Esophagus muscularis mucosa (tissue), 4 donors: ENCODE results near the gene CLRN3. TPM values are rescaled to one million over a fixed set of nuclear protein-coding genes. Genes with fewer than 3 reads are reported as not detected.
A peak's percentile ranks its signal among the peaks of the same experiment; 100 is the strongest.

Experiments
- DNase-seq: peaks from one replicate; pipeline ENCODE4 v3.0.0-alpha.2; 2017; ENCODE audit errors: extremely low spot score
- H3K27ac ChIP-seq, 4 donors: fragments of 200-600 bp; sonication (generic); replicated peaks in 1 of 4; 1 replicate in 3 of 4; 2 replicates in 1 of 4; pipeline ENCODE4 v1.5.1; 2016 to 2019; ENCODE audit warnings: mild to moderate bottlenecking in 1 of 4
- H3K27me3 ChIP-seq, 4 donors: fragments of 200-600 bp; sonication (generic); one replicate each; pipeline versions ENCODE4 v1.5.1 to v1.6.0; 2016 to 2019
- H3K36me3 ChIP-seq, 4 donors: fragments of 200-600 bp; sonication (generic); one replicate each; pipeline ENCODE4 v1.5.1; 2016 to 2019
- H3K4me1 ChIP-seq, 4 donors: fragments of 200-600 bp; sonication (generic); one replicate each; pipeline ENCODE4 v1.5.1; 2016 to 2019
- H3K4me3 ChIP-seq, 4 donors: fragments of 200-600 bp; sonication (generic); 1 replicate in 2 of 4; 2 replicates in 2 of 4; pipeline ENCODE4 v1.5.1; 2016 to 2019; ENCODE audit warnings: mild to moderate bottlenecking in 4 of 4, moderate library complexity in 1 of 4
- H3K9me3 ChIP-seq, 4 donors: fragments of 200-600 bp; sonication (generic); 1 replicate in 3 of 4; 2 replicates in 1 of 4; pipeline ENCODE4 v1.5.1; 2016 to 2019
- EP300 ChIP-seq: sonication (generic); formaldehyde crosslinking; IDR thresholded peaks from one replicate; pipeline ENCODE4 v1.6.1; 2017; ENCODE audit warnings: antibody characterized with exemption
- POLR2A ChIP-seq: fragments of 450-650 bp; IDR thresholded peaks from one replicate; pipeline ENCODE4 v1.6.1; 2017; ENCODE audit warnings: antibody characterized with exemption, moderate library complexity, mild to moderate bottlenecking, low read depth
- POLR2AphosphoS5 ChIP-seq, 2 donors: sonication (generic); formaldehyde crosslinking; IDR thresholded peaks; one replicate each; pipeline ENCODE4 v1.6.1; 2017; ENCODE audit warnings: antibody characterized with exemption in 2 of 2
- WGBS: methylation state at CpG from one replicate; pipeline ENCODE4 v1.1.5; 2018; 5-methylcytosine and 5-hydroxymethylcytosine counted together
- intact Hi-C: fragments of 100-400 bp; cut with DNase I; formaldehyde crosslinking; loops from one replicate; pipeline ENCODE4 v1.15.1; 2023
- total RNA-seq, 4 donors: library from RNA; depleted of rRNA; stranded (reverse); fragments of >200 nt; gene quantifications; one replicate each; pipeline versions ENCODE4 v1.1.0 to v1.2.1, GENCODE V29; 2016
- TF ChIP-seq, protein P1 (sequence below), 3 experiments: fragments of 200-600 bp in 2 of 3; fragments of 450-650 bp in 1 of 3; sonication (generic) in 2 of 3; IDR thresholded peaks; one replicate each; pipeline ENCODE4 v1.5.1; 2017 to 2019; ENCODE audit warnings: antibody characterized with exemption in 3 of 3, mild to moderate bottlenecking in 2 of 3, moderate library complexity in 1 of 3

The CLRN3 gene
- total RNA-seq, 4 donors from 2014 or later = not detected

DNA sequence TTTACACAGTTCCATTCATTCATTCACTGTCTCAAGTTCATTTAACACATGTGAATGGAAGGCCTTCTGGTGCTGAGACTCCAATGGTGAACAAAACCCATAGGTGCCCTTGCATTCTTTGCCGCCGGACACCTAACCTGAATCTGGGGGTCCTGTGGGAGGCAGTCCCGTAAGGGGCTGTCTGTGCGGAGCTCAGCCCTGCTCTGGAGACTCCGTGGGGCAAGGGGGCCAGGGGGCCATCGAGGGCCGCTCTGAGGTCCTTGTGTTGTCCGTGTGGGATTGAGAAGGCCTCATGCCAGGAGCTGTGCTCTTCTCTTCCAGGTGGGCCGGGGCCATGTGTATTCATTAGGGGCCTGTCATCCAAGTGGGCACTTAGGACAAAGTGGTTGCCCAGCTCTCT is 29.5 kb upstream of the CLRN3 start:
- no peak for DNase-seq
- TF ChIP-seq POLR2A = no peak
- no peak for TF ChIP-seq EP300
- TF ChIP-seq POLR2AphosphoS5 (IDR thresholded peaks at IDR 0.05) = no peak
- TF ChIP-seq, protein P1, sequence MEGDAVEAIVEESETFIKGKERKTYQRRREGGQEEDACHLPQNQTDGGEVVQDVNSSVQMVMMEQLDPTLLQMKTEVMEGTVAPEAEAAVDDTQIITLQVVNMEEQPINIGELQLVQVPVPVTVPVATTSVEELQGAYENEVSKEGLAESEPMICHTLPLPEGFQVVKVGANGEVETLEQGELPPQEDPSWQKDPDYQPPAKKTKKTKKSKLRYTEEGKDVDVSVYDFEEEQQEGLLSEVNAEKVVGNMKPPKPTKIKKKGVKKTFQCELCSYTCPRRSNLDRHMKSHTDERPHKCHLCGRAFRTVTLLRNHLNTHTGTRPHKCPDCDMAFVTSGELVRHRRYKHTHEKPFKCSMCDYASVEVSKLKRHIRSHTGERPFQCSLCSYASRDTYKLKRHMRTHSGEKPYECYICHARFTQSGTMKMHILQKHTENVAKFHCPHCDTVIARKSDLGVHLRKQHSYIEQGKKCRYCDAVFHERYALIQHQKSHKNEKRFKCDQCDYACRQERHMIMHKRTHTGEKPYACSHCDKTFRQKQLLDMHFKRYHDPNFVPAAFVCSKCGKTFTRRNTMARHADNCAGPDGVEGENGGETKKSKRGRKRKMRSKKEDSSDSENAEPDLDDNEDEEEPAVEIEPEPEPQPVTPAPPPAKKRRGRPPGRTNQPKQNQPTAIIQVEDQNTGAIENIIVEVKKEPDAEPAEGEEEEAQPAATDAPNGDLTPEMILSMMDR (IDR thresholded peaks at IDR 0.05) = no peak
- H3K4me3 ChIP-seq = no peak overlapping the region
- intact Hi-C loops = no loop called here
- WGBS = 100% methylated on average over 1 of the region's 9 CpGs
- H3K4me1 ChIP-seq = peaks cover 32 to 54% (median 42%) of the 10 kb centered on the region in 4 donors
- H3K36me3 ChIP-seq = no peaks in the 10 kb centered on the region
- H3K27ac ChIP-seq = peak overlapping the region; percentile 30 to 64 (median 36)
- no peaks in the 10 kb centered on the region for H3K9me3 ChIP-seq
- no peaks in the 10 kb centered on the region for H3K27me3 ChIP-seq

DNA sequence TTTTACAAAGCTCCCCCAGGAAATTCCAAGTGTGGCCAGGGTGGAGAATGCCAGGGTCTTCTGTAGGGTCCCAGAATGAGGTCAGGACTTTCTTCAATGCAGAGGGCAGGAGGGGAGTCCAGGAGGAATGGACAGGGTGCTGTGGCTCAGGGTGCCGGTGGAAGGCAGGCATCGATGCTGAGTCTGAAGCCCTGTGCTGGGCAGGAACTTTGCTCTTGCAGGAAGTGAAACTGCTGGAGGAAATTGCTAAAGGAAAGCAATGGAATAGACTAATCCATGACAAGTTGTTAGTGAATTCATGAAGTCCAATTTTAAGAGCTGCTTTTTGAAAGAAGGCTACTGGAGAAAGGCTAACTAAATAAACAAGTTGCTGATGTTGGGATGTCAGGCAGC is 29.0 kb upstream of the CLRN3 start:
- Histone ChIP-seq H3K4me3 (no peak overlapping the region), H3K27ac (peak overlapping the region; percentile 30 to 64 (median 36)), H3K27me3 (no peaks in the 10 kb centered on the region), H3K4me1 (peaks cover 32 to 54% (median 42%) of the 10 kb centered on the region in 4 donors), H3K36me3 (no peaks in the 10 kb centered on the region), H3K9me3 (no peaks in the 10 kb centered on the region)
- TF ChIP-seq, protein P1 (IDR thresholded peaks at IDR 0.05) = no peak
- WGBS = 71% methylated on average over 2 of the region's 2 CpGs
- no peak for DNase-seq
- intact Hi-C loops = no loop called here

DNA sequence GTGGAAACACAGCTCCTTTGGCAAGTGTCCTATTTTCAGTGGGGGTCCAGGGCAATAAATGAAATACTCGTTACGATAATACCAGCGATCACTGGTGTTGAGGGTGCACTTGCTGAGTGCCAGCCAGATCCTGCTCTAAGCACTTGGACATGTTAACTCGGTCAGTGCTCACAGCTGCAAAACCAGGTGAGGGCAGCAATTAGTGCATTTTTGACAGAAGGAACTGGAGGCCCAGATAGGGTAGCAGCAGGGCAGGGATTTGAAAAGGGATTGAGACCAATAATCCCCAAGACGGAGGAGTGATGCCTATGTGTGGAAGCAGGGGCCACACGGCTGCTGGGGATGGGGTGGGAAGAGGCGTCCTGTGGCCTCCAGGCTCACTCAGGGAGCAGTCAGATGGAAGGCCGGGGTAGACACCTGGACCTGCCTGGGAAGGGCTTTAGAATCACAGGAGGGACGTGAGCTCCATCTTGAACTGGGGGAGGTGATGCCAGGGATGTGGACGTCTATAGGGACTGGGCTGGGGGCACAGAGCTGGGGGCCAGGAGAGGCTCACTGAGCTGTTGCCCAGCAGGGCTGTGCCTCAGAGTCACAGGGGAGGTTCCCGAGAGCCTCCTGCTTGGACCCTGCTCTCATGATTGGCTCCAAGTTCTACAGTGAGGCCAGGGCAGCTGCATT is 28.5 kb upstream of the CLRN3 start:
- Histone ChIP-seq H3K4me1 (peaks cover 32 to 51% (median 42%) of the 10 kb centered on the region in 4 donors), H3K27ac (peak overlapping the region in 1 of 4 donors; percentile 13), H3K27me3 (no peaks in the 10 kb centered on the region), H3K36me3 (no peaks in the 10 kb centered on the region), H3K4me3 (no peak overlapping the region), H3K9me3 (no peaks in the 10 kb centered on the region)
- intact Hi-C loops = no loop called here
- no peak for TF ChIP-seq EP300
- no peak for TF ChIP-seq POLR2A
- TF ChIP-seq, protein P1 (IDR thresholded peaks at IDR 0.05) = no peak
- TF ChIP-seq POLR2AphosphoS5 (IDR thresholded peaks at IDR 0.05) = no peak
- 86% methylated on average over 11 of the region's 11 CpGs for WGBS
- DNase-seq = no peak

DNA sequence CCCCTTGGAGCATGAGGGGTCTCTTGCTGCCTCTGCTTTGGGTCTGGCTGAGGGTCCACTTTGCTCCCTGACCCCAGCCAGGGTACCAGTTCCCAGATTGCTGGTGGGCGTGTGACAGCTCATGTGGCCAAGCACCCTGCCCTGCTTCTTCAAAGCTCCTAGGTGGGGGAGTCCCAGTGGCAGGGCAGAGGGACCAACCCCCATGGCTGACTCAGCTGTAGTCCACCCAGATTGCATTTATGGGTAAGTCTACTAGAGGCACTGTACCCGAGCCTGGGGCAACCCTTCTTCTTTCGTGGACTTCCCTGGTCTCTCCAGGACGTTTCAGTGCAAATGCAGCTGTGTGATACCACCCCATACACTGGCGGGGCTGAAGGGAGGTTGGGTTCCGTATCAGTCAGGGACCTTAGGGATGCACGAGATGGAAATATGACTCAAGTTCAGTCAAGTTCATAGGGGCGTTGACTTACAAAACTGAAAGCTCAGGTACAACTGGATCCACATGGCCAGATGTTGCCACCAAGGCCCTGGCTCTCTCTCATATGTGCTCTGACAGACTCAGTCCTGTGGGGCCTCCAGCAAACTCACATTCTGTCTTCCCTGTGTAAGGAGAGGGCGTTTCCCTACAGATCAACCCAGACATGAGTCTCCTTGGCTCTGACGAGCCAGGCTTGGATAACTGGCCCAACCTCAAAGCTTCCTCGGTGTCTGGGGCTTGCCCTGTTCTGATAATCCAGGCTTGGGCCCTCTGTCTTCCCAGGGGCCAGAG is 27.7 kb upstream of the CLRN3 start:
- peaks cover 32 to 50% (median 41%) of the 10 kb centered on the region in 4 donors for H3K4me1 ChIP-seq
- DNase-seq = peak; percentile 70
- peak overlapping the region in 3 of 4 donors; percentile 23 to 31 (median 31) for H3K27ac ChIP-seq
- WGBS = 76% methylated on average over 9 of the region's 11 CpGs
- H3K4me3 ChIP-seq = no peak overlapping the region
- intact Hi-C loops = no loop called here
- TF ChIP-seq POLR2AphosphoS5 (IDR thresholded peaks at IDR 0.05) (no peak), EP300 (no peak), POLR2A (no peak)
- TF ChIP-seq, protein P1 (IDR thresholded peaks at IDR 0.05) = no peak
- H3K27me3 ChIP-seq = no peaks in the 10 kb centered on the region
- H3K9me3 ChIP-seq = no peaks in the 10 kb centered on the region
- no peaks in the 10 kb centered on the region for H3K36me3 ChIP-seq
